ENCODE measurements around the gene AMN.

The AMN gene

DNA sequence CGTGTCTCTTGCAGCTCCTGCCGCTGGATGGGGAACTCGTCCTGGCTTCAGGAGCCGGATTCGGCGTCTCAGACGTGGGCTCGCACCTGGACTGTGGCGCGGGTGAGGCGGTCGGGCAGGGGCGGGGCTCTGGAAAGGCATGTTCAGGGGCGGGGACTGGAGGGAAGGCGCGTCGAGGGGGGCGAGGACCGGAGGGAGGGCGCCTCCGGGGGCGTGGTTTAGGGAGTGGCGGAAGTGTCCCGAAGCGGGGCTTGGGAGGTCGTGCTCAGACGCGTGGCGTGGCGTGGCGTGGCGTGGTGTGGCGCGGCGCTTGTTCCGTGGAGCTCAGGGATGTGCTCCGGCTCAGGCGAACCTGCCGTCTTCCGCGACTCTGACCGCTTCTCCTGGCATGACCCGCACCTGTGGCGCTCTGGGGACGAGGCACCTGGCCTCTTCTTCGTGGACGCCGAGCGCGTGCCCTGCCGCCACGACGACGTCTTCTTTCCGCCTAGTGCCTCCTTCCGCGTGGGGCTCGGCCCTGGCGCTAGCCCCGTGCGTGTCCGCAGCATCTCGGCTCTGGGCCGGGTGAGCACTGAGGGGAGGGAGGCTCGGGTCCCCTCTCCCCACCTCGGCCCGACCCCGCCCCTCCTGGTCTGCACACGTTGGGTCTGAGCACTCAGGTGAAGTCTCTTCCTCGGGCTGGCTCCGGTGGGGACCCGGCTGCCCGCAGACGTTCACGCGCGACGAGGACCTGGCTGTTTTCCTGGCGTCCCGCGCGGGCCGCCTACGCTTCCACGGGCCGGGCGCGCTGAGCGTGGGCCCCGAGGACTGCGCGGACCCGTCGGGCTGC is 6.2 kb downstream of the AMN start:
- H2AFZ ChIP-seq (ENCODE audit: low read depth) = peak overlapping the region; percentile 49; the same call in 1 of the 2 replicates

DNA sequence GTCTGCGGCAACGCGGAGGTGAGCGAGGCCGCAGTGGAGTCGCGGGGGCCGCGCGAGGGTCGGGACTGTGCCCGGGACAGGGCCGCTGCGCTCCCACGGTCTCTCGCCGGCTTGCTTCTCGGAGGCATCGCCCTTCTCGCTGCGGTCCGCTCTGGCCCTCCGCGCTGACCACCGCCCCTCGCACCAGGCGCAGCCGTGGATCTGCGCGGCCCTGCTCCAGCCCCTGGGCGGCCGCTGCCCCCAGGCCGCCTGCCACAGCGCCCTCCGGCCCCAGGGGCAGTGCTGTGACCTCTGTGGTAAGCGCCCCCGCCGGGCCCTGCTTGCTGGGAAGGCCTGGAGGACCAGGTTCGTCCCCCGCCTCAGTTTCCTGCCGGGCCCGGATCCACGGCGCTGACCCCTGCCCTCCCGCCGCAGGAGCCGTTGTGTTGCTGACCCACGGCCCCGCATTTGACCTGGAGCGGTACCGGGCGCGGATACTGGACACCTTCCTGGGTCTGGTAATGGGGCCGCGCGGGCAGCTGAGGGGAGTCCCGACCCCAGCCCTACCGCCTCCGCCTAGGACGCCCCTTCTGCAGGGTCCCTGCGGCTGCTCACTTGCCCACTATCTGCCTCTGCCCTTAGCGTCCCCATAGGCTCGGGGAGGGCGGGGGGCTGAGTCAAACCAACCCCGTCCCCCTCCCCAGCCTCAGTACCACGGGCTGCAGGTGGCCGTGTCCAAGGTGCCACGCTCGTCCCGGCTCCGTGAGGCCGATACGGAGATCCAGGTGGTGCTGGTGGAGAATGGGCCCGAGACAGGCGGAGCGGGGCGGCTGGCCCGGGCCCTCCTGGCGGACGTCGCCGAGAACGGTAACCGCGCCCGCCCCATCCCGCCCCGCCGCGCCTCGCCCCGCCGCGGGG is 7.0 kb downstream of the AMN start:
- no peaks in the 10 kb centered on the region for H3K27me3 ChIP-seq (ENCODE audit: insufficient read depth, low read depth)
- no peaks in the 10 kb centered on the region for H4K20me1 ChIP-seq (ENCODE audit: insufficient read depth)
- H2AFZ ChIP-seq (ENCODE audit: low read depth) = no peak overlapping the region
- no peaks in the 10 kb centered on the region for H3K4me1 ChIP-seq (ENCODE audit: low read depth, poor library complexity, severe bottlenecking)
- H3K36me3 ChIP-seq (ENCODE audit: insufficient read depth) = no peaks in the 10 kb centered on the region
- H3K27ac ChIP-seq = no peak overlapping the region
- H3K79me2 ChIP-seq (ENCODE audit: insufficient read depth, low read depth) = no peaks in the 10 kb centered on the region
- TF ChIP-seq, protein P1, sequence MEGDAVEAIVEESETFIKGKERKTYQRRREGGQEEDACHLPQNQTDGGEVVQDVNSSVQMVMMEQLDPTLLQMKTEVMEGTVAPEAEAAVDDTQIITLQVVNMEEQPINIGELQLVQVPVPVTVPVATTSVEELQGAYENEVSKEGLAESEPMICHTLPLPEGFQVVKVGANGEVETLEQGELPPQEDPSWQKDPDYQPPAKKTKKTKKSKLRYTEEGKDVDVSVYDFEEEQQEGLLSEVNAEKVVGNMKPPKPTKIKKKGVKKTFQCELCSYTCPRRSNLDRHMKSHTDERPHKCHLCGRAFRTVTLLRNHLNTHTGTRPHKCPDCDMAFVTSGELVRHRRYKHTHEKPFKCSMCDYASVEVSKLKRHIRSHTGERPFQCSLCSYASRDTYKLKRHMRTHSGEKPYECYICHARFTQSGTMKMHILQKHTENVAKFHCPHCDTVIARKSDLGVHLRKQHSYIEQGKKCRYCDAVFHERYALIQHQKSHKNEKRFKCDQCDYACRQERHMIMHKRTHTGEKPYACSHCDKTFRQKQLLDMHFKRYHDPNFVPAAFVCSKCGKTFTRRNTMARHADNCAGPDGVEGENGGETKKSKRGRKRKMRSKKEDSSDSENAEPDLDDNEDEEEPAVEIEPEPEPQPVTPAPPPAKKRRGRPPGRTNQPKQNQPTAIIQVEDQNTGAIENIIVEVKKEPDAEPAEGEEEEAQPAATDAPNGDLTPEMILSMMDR (conservative IDR thresholded peaks at IDR 0.05; ENCODE audit: low read depth, low read length) = no peak
- no peak overlapping the region for H3K9ac ChIP-seq
- H3K4me2 ChIP-seq = no peak overlapping the region
- H3K4me3 ChIP-seq (IDR thresholded peaks at IDR 0.05; ENCODE audit: insufficient read depth, low read depth, low read length) = no peak overlapping the region

More for the DNA sequence above, 6.2 kb downstream of the AMN start:
- no peaks in the 10 kb centered on the region for H4K20me1 ChIP-seq (ENCODE audit: insufficient read depth)
- H3K27ac ChIP-seq = no peak overlapping the region
- H3K4me1 ChIP-seq (ENCODE audit: low read depth, poor library complexity, severe bottlenecking) = no peaks in the 10 kb centered on the region
- H3K36me3 ChIP-seq (ENCODE audit: insufficient read depth) = no peaks in the 10 kb centered on the region
- peak overlapping the region; percentile 39; the same call in 1 of the 2 replicates for H3K4me2 ChIP-seq
- peak overlapping the region; percentile 27; the same call in 1 of the 2 replicates for H3K9ac ChIP-seq
- no peaks in the 10 kb centered on the region for H3K27me3 ChIP-seq (ENCODE audit: insufficient read depth, low read depth)
- H3K79me2 ChIP-seq (ENCODE audit: insufficient read depth, low read depth) = no peaks in the 10 kb centered on the region
- no peak overlapping the region for H3K4me3 ChIP-seq (IDR thresholded peaks at IDR 0.05; ENCODE audit: insufficient read depth, low read depth, low read length)
- TF ChIP-seq, protein P1 (conservative IDR thresholded peaks at IDR 0.05; ENCODE audit: low read depth, low read length) = no peak

DNA sequence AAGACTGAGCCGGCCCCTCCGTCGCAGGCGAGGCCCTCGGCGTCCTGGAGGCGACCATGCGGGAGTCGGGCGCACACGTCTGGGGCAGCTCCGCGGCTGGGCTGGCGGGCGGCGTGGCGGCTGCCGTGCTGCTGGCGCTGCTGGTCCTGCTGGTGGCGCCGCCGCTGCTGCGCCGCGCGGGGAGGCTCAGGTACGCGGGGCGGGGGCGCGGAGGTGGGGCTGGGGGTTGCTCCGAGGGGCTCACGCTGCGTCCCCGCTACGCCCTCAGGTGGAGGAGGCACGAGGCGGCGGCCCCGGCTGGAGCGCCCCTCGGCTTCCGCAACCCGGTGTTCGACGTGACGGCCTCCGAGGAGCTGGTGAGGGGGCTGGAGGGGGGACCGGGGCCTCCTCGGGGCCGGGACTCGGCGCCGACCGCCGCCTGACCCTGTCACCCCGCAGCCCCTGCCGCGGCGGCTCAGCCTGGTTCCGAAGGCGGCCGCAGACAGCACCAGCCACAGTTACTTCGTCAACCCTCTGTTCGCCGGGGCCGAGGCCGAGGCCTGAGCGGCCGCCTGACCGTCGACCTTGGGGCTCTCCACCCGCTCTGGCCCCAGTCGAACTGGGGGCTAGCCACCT is 7.8 kb downstream of the AMN start:
- Histone ChIP-seq H3K4me2 (no peak overlapping the region), H3K4me1 (ENCODE audit: low read depth, poor library complexity, severe bottlenecking) (no peaks in the 10 kb centered on the region)
- TF ChIP-seq, protein P1 (conservative IDR thresholded peaks at IDR 0.05; ENCODE audit: low read depth, low read length) = no peak

DNA sequence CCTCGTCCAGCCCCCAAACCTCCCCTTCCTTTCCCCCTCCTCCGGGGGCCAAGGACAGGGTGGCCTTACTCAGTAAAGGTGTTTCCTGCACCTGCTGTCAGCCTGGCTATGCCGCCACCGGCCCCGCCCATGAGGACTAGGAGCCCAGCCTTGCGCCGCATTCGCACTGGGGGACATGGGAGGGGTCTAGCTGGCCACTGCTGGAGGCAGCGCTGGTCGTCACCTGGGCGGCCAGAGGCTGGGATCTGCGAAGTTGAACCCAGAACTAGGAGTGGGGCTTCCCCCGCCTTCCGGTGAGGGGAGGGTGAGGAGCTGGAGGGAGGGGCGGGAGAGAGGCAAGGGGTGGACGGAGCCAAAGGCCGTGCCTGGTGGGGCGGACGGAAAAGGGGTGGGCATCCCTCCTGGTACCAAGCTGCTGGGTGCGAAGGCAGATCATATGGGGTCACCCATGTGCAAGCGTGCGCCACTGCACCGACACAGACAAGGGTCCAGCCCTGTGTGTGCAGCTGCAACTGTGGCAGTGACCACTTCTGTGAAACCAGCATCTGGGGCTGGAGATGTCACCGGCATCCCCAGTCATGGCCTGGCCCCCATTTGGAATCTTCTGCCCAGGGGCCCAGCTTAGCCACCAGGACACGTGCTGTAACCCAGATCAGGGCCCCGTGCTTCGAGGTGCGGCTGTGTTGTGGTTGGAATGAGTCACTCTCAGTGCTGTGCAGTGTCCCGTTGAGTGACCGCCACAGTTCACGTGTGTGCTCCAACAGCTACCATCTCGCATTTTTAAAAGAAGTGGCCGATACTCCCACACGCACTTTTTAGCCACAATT is 8.5 kb downstream of the AMN start:
- H3K9ac ChIP-seq = no peak overlapping the region
- H4K20me1 ChIP-seq (ENCODE audit: insufficient read depth) = no peaks in the 10 kb centered on the region
- H3K79me2 ChIP-seq (ENCODE audit: insufficient read depth, low read depth) = no peaks in the 10 kb centered on the region
- no peak overlapping the region for H2AFZ ChIP-seq (ENCODE audit: low read depth)
- TF ChIP-seq, protein P1 (conservative IDR thresholded peaks at IDR 0.05; ENCODE audit: low read depth, low read length) = no peak
- H3K4me1 ChIP-seq (ENCODE audit: low read depth, poor library complexity, severe bottlenecking) = no peaks in the 10 kb centered on the region
- H3K4me3 ChIP-seq (IDR thresholded peaks at IDR 0.05; ENCODE audit: insufficient read depth, low read depth, low read length) = no peak overlapping the region
- no peaks in the 10 kb centered on the region for H3K27me3 ChIP-seq (ENCODE audit: insufficient read depth, low read depth)
- no peaks in the 10 kb centered on the region for H3K36me3 ChIP-seq (ENCODE audit: insufficient read depth)
- H3K27ac ChIP-seq = no peak overlapping the region
- no peak overlapping the region for H3K4me2 ChIP-seq

More for the DNA sequence above, 7.8 kb downstream of the AMN start:
- H2AFZ ChIP-seq (ENCODE audit: low read depth) = no peak overlapping the region
- H3K4me3 ChIP-seq (IDR thresholded peaks at IDR 0.05; ENCODE audit: insufficient read depth, low read depth, low read length) = no peak overlapping the region
- H3K9ac ChIP-seq = no peak overlapping the region
- no peaks in the 10 kb centered on the region for H3K27me3 ChIP-seq (ENCODE audit: insufficient read depth, low read depth)
- H4K20me1 ChIP-seq (ENCODE audit: insufficient read depth) = no peaks in the 10 kb centered on the region
- no peaks in the 10 kb centered on the region for H3K36me3 ChIP-seq (ENCODE audit: insufficient read depth)
- H3K79me2 ChIP-seq (ENCODE audit: insufficient read depth, low read depth) = no peaks in the 10 kb centered on the region
- H3K27ac ChIP-seq = no peak overlapping the region

All from KMS-11 (cell line).